GM18498 (cell line): ENCODE measurements around the gene TTC38.
"Not testable (repeated sequence)": the region's sequence is repeated elsewhere in the genome, so short reads cannot be mapped to it uniquely, and the experiment has no call there.

Source experiments
- ATAC-seq: cut with Tn5 transposase; IDR thresholded peaks from one replicate; pipeline ENCODE4 v1.9.1; 2021; ENCODE audit warnings: mild to moderate bottlenecking, moderate library complexity; ENCODE audit not compliant: unreplicated experiment

TTC38 gene

GRCh38 chr22:46245511-46245910 lies 22.3 kb upstream of the TTC38 start:
- no peak for ATAC-seq

GRCh38 chr22:46246178-46246577 lies 21.6 kb upstream of the TTC38 start:
- no peak for ATAC-seq

GRCh38 chr22:46247443-46247975 lies 20.3 kb upstream of the TTC38 start:
- ATAC-seq, result no peak

- ATAC-seq, result peak; percentile 88
Observed at GRCh38 chr22:46250035-46250782, 17.6 kb upstream of the TTC38 start, which contains the start of gene CDPF1. CDPF1 (minus strand) TSS chr22:46250293; CDS start chr22:46248284, 2,009 bp downstream.

- peak; percentile 10 for ATAC-seq
Observed at GRCh38 chr22:46250783-46251125, 17.1 kb upstream of the TTC38 start.

GRCh38 chr22:46251266-46251665 lies 16.5 kb upstream of the TTC38 start:
- ATAC-seq, result no peak

- no peak for ATAC-seq
Observed at GRCh38 chr22:46251816-46252380, 15.9 kb upstream of the TTC38 start.

- no peak for ATAC-seq
Observed at GRCh38 chr22:46256358-46256958, 11.3 kb upstream of the TTC38 start.

GRCh38 chr22:46259374-46259773 lies 8.4 kb upstream of the TTC38 start:
- ATAC-seq, result no peak

GRCh38 chr22:46260038-46260437 lies 7.8 kb upstream of the TTC38 start:
- no peak for ATAC-seq

- no peak for ATAC-seq
Observed at GRCh38 chr22:46262449-46263215, 5.2 kb upstream of the TTC38 start.

- no peak for ATAC-seq
Observed at GRCh38 chr22:46263216-46263590, 4.6 kb upstream of the TTC38 start, which contains the start of gene PKDREJ. PKDREJ (minus strand) TSS chr22:46263343; CDS start chr22:46263322, 21 bp downstream.

GRCh38 chr22:46264520-46264919 lies 3.3 kb upstream of the TTC38 start:
- not testable (repeated sequence) for ATAC-seq

- ATAC-seq, result not testable (repeated sequence)
Observed at GRCh38 chr22:46265627-46266026, 2.2 kb upstream of the TTC38 start.

GRCh38 chr22:46269564-46269963 lies 1.8 kb downstream of the TTC38 start:
- ATAC-seq, result no peak

- no peak for ATAC-seq
Observed at GRCh38 chr22:46272196-46272595, 4.4 kb downstream of the TTC38 start.

GRCh38 chr22:46272762-46273431 lies 5.1 kb downstream of the TTC38 start:
- no peak for ATAC-seq

- no peak for ATAC-seq
Observed at GRCh38 chr22:46273432-46274148, 5.8 kb downstream of the TTC38 start.

GRCh38 chr22:46274381-46274780 lies 6.6 kb downstream of the TTC38 start:
- ATAC-seq, result no peak
